Mononuclear cell (primary cell): ENCODE measurements around the gene LAPTM4A. TPM values are rescaled to one million over a fixed set of nuclear protein-coding genes. Genes with fewer than 3 reads are reported as not detected.
"Not testable (repeated sequence)": the region's sequence is repeated elsewhere in the genome, so short reads cannot be mapped to it uniquely, and the experiment has no call there.

Experiments
- H3K27me3 ChIP-seq: 2 replicates; pipeline ENCODE4 v1.6.0; 2011; ENCODE audit warnings: low read length, control low read depth; ENCODE audit not compliant: insufficient read depth
- H3K4me1 ChIP-seq: 2 replicates; pipeline ENCODE4 v1.5.1; 2011; ENCODE audit warnings: mild to moderate bottlenecking, low read length, control low read depth; ENCODE audit not compliant: insufficient read depth
- H3K4me3 ChIP-seq: 2 replicates; pipeline ENCODE4 v1.5.1; 2011; ENCODE audit warnings: mild to moderate bottlenecking, low read length, moderate library complexity
- H3K9me3 ChIP-seq: 2 replicates; pipeline ENCODE4 v1.5.1; 2011; ENCODE audit warnings: low read depth, mild to moderate bottlenecking, control low read depth, low read length
- total RNA-seq: library from RNA; depleted of rRNA; stranded (reverse); fragments of >200 nt; gene quantifications from one replicate; pipeline ENCODE4 v1.2.3, GENCODE V29; 2012

Gene LAPTM4A
- total RNA-seq, 1 donor, result 90.9 TPM

DNA sequence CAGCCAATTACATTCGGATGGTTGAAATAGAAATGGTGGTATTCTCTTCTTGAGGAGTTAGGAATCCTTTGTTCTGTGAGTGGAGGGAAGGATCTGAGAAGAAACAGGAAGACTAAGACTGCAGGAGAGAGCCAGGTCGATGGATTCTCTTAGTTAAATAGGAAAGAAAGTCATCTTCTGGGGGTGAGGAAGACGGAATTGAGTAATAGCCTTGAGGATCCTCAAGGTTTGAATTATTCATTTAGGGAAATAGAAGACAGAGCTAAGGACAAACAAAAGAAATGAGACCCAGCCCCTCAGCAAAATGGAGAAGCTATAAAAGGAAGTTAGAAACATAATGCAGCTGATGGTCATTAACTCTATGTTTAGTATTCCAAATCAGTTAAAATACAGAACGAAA, 1.8 kb downstream of the LAPTM4A start:
- peaks cover 8% of the 10 kb centered on the region for H3K27me3 ChIP-seq
- peaks cover 36% of the 10 kb centered on the region for H3K4me1 ChIP-seq

DNA sequence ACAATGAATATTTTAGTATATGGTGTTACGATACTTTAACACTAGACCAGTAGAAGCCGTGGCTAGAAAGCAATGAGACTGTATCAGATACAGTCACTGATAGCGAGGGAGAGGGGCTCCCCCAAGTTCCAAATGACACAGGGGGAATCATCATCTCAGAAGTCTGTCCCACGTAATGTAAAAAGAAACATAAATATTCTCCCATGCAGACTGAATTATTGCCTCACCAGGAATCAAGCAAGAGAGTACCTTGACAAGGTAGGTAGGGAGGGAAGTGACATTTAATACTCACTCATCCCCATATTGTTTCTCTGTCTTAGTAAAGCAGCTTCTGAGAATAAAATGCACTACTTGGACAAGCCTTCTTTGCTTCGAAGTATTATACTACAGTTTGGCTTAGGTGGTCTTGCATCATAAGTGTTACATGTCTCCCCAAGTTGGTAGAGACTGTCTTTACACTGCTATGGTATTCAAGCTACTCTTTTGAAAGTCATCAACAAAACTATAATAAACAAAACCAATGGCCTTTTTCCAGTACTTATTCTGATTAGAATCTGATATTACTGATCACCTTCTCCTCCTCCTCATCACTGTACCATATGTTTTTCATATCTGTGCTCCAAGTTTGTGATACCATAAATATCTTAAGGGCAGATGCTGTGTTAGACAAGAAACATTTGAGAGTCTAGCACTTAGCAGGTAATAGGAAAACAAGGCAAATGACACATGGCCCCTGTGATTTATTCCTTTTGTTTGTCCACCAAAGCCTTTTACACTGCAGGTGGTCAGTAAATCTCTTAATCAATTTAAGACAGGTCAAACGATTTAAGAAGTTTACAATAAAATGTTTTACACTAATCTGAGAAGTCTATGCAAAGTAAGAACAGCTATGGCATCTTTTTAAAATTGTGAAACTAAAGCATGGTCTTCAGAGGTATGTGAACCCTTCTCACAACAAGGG, 2.7 kb downstream of the LAPTM4A start:
- Histone ChIP-seq H3K4me1 (peaks cover 39% of the 10 kb centered on the region), H3K27me3 (no peaks in the 10 kb centered on the region), H3K9me3 (no peaks in the 10 kb centered on the region), H3K4me3 (peak overlapping the region; percentile 99)

More for the DNA sequence above, 1.8 kb downstream of the LAPTM4A start:
- Histone ChIP-seq H3K4me3 (peak overlapping the region; percentile 99), H3K9me3 (no peaks in the 10 kb centered on the region)

DNA sequence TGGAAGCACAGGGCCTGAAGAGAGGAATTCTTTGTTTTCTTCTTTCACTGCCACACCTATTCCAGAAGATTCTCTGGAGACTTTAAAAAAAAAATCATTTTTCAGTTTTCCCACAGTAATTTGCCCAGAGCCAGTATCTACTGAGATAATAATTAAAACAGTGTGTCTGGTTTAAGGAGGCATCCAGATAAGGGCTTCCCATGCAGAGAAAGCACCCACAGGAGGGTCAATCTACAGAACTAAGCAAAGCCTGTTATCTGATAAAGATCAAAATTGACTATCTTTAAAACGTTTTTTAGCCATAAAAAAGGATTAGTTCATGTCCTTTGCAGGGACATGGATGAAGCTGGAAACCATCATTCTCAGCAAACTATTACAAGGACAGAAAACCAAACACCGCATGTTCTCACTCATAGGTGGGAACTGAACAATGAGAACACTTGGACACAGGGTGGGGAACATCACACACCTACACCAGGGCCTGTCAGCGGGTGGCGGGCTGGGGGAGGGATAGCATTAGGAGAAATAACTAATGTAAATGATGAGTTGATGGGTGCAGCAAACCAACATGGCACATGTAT, 5.6 kb downstream of the LAPTM4A start:
- not testable (repeated sequence) for H3K27me3 ChIP-seq

DNA sequence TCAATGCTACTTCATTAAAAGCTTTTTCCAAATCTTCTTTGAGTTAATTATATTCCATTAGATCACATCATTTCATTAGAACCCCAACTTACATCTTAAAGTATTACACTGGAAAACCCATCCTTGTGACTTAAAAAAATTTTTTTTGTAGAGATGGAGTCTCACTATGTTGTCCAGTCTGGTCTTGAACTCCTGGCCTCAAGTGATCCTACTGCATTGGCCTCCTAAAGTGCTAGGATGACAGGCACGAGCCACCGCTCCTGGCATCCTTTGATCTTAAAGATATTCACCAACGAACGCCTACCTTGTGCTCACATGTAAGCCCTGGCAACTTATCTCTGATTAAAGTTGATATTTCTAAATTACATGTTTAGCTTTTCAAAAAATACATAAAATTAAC, 6.7 kb downstream of the LAPTM4A start:
- Histone ChIP-seq H3K4me1 (peaks cover 25% of the 10 kb centered on the region), H3K4me3 (no peak overlapping the region)

More for the DNA sequence above, 5.6 kb downstream of the LAPTM4A start:
- H3K4me3 ChIP-seq, H3K9me3 ChIP-seq: not testable (repeated sequence)
- H3K4me1 ChIP-seq, result peaks cover 28% of the 10 kb centered on the region

DNA sequence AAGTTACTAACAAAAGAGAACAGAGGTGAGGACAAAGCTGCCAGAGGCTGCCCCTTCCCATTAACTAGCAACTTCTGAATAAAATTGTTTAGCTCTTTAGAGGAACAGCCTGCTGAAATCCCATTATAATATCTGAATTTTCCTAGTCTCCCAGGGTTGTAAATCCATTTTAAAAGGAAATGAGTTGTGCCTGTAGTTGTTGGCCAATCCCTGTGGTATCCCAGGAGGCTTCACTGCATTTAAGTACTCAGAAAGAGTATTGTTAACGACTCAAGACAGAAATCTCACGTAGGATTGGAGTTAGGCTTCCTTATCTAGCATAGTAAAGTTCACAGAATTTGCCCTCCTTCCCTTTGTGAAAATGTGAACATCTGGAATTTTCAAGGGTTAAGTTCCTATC, 8.9 kb downstream of the LAPTM4A start:
- no peaks in the 10 kb centered on the region for H3K27me3 ChIP-seq
- H3K4me3 ChIP-seq, result no peak overlapping the region
- no peaks in the 10 kb centered on the region for H3K9me3 ChIP-seq
- peaks cover 4% of the 10 kb centered on the region for H3K4me1 ChIP-seq

More for the DNA sequence above, 6.7 kb downstream of the LAPTM4A start:
- H3K9me3 ChIP-seq, result no peaks in the 10 kb centered on the region
- H3K27me3 ChIP-seq, result no peaks in the 10 kb centered on the region

DNA sequence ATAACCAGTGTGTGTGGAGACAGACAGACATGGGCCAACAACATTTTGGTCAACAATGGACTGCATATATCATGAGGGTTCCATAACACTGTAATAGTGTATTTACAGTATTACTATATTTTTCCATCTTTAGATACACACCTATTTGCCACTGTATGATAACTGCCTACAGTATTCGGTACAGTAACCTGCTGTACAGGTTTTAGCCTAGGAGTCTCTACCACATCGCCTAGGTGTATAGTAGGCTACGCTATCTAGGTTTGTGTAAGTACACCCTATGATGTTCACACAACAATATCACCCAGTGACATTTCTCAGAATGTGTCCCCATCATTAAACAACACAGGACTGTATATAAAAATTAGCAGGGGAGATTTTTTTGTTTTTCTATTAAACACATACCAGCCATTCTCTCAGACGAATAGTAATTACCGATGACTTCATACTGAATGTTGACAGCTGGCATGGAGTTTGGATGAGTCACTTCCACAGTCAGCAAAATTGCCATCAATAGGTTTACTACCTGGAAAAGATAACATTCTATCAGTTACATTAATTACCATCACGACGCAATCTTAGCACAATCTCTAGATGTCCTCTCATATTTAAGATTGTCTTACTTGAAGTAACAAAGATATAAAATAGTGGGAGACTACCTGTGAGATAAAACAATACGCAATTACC, 10.8 kb downstream of the LAPTM4A start:
- no peak overlapping the region for H3K4me3 ChIP-seq
- peaks cover 3% of the 10 kb centered on the region for H3K4me1 ChIP-seq
- no peaks in the 10 kb centered on the region for H3K27me3 ChIP-seq
- no peaks in the 10 kb centered on the region for H3K9me3 ChIP-seq

DNA sequence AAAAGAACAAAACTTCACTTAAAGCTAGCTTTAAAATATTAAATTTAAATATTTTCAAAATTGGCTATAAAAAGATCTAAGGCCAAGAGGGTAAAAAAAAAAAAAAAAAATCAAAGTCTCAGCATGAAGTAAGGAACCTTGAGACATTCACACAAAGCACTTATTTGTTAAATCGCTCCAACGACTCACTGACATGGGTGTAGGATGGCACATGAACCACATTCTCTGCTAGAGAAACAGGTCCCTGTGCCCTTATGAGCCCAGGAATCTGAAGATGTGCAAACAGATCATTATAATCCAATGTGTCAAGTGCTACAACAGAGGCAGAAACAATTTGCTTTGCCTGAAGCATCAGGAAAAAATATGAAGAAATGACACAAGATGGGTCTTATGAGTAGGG, 13.8 kb downstream of the LAPTM4A start:
- no peaks in the 10 kb centered on the region for H3K27me3 ChIP-seq
- H3K4me3 ChIP-seq, result no peak overlapping the region

DNA sequence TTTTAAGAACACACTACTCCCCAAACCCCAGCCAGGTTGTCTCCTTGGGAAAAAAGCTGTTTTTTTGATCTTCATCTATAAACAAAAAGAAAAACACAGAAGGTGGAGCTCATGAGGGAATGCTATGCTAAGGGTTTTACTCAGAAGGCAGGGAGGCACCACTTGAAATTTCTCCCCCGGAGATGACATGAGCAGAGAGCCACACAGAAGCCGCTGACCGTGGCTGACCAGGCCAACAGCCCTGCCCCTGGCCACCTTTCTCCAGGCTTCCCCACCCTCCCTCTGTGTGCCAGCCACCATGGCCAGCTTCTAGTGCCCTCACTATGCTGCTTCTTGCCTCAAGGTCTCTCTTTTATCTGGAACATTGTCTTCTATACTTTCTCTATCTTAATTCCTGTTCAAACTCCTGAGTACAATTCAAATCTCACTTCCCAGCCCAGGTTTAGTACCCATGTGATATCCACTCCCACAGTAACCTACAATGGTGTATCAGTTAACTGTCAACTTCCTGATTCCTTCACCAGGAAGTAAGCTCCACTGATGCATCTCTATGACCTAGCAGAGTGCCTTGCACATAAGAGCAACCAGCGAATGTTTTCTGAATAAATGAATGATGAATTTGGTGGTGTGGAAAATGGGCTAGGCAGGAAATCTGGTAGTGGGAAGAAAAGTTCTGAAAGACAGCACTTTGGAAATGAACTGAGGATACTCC, 15.3 kb downstream of the LAPTM4A start:
- H3K27me3 ChIP-seq, result no peaks in the 10 kb centered on the region
- no peaks in the 10 kb centered on the region for H3K9me3 ChIP-seq
- H3K4me3 ChIP-seq, result no peak overlapping the region
- no peaks in the 10 kb centered on the region for H3K4me1 ChIP-seq

More for the DNA sequence above, 13.8 kb downstream of the LAPTM4A start:
- no peaks in the 10 kb centered on the region for H3K4me1 ChIP-seq
- no peaks in the 10 kb centered on the region for H3K9me3 ChIP-seq

DNA sequence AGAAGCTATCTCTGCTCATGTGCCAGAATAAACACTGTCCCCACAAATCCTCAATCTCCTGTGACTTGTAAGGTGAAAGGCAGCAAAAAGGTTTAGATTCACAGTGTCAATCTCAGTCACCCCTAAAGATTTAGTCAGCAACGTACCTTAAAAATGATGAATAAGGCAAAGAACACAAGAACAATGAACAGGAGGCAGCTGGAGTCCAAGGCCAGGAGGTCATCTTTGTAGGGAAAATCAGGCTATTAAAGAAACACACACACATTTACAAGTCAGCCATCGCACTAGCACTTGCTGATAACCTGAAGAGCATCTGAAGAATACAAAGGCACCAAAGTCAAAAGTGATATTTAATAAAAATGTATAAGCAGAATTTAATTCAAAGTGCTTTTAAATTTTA, 16.6 kb downstream of the LAPTM4A start:
- Histone ChIP-seq H3K4me3 (no peak overlapping the region), H3K4me1 (no peaks in the 10 kb centered on the region), H3K27me3 (no peaks in the 10 kb centered on the region), H3K9me3 (no peaks in the 10 kb centered on the region)

DNA sequence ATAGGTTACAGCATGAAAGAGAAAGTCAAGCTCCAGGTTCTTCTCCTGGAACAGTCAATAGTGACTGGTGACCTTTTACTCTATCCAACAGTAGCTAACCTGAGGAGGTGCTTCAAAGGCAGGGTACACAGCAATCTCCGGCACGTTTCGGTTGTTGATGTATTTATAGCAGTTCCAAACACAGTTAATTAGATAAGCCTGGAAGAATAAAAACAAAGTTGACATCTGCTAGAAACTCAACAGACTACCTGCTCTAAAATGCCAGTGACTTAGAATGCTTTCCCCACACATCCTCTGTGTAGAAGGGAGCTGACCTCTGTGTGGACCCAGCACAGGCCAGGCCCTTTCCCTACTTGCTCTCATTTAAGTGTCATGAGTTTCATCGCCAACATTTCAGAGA, 17.2 kb downstream of the LAPTM4A start:
- H3K9me3 ChIP-seq, result no peaks in the 10 kb centered on the region

DNA sequence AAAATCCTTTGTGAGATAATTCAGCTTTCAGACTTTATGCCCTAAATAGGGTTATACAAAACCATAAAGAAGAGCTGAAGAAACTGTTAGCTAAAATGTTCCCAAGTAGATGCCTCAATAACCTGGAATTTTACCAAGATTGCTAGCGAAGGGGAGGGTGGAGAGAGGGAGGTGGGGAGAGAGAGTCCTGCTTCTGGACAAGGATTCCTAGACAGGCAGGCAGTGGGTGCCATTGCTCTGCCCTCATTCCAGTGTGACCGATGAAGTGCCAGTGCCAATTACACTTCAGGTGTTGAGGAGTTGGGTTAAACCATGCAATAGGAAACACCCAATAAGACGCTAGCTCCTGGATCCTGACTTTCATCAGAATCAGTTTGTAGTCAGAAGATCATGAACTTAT, 18.1 kb downstream of the LAPTM4A start:
- Histone ChIP-seq H3K4me3 (no peak overlapping the region), H3K27me3 (no peaks in the 10 kb centered on the region), H3K9me3 (no peaks in the 10 kb centered on the region)

More for the DNA sequence above, 17.2 kb downstream of the LAPTM4A start:
- Histone ChIP-seq H3K4me3 (no peak overlapping the region), H3K27me3 (no peaks in the 10 kb centered on the region), H3K4me1 (no peaks in the 10 kb centered on the region)

DNA sequence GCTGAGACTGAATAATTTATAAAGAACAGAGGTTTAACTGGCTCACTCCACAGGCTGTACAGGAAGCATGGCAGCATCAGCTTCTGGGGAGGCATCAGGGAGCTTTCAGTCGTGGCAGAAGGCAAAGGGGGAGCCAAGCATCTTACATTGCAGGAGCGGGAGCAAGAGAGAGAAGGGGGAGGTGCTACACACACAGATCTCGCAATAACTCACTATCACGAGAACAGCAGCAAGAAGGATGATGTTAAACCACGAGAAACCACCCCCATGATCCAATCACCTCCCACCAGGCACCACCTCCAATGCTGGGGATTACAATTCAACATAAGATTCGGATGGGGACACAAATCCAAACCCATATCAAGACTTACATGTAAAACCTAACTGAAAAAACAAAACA, 21.2 kb downstream of the LAPTM4A start:
- no peaks in the 10 kb centered on the region for H3K27me3 ChIP-seq
- no peaks in the 10 kb centered on the region for H3K9me3 ChIP-seq
- no peaks in the 10 kb centered on the region for H3K4me1 ChIP-seq
- H3K4me3 ChIP-seq, result no peak overlapping the region

More for the DNA sequence above, 18.1 kb downstream of the LAPTM4A start:
- no peaks in the 10 kb centered on the region for H3K4me1 ChIP-seq

DNA sequence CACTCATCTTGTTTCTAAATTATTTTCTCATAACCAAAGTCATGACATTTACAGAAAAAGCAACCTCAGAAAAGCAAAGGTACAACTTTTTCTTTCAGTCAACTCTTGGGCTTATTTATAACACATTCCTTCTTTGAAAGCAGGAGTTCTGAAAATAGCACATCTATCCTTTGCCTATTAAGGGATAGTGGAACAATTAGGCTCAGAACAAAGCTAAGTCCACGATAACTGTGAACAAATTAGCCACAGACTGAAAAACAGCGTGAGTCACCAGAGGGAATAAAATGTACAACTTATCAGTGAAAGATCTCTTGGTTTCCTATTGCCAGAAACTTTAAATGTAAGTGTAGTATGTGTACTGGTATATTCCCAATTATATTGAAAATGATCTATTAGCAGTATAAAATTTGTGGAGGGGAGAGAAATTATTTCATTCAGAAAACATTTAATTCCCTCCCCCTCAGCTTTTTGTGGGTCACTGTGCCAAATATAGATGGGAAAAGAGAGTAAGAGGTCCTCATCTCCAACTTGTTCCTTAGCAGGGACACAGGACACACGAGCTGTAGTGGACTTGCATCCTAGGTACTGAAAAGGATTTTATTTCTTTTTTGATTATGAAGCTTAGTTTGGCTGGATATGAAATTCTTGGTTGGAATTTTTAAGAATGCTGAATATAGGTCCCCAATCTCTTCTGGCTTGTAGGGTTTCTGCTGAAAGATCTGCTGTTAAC, 23.6 kb downstream of the LAPTM4A start:
- Histone ChIP-seq H3K4me3 (no peak overlapping the region), H3K4me1 (no peaks in the 10 kb centered on the region), H3K27me3 (no peaks in the 10 kb centered on the region), H3K9me3 (no peaks in the 10 kb centered on the region)

DNA sequence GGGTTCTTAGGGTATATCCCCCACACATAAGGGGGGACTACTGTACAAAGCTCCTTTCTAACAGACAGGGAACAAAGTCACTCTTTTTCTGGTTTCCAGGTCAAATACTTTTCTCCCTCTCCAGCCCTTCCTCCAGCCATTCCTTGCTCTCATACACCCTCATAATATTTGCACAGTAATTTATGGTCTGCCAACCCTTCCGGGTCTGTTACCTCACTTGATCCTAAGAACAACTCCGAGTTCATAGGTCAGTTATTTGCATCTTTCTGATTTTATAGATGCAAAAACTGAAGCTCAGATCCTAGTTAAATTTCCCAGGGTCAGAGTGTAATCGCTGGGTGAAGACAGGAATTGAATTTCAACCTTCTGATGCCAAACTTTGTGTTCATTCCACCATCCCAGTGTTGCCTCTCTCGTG, 24.2 kb downstream of the LAPTM4A start:
- no peaks in the 10 kb centered on the region for H3K27me3 ChIP-seq
- no peak overlapping the region for H3K4me3 ChIP-seq
- no peaks in the 10 kb centered on the region for H3K4me1 ChIP-seq
- no peaks in the 10 kb centered on the region for H3K9me3 ChIP-seq
